Loucy (cell line): ENCODE measurements around the gene BEND5.

ENCODE experiments used
- H2AFZ ChIP-seq: fragments of 200-600 bp; sonication (generic); 2 replicates; pipeline ENCODE4 v1.6.0; 2016; ENCODE audit warnings: antibody characterized with exemption, mild to moderate bottlenecking, low read length, moderate library complexity
- H3F3A ChIP-seq: fragments of 200-600 bp; 2 replicates; pipeline ENCODE4 v1.6.0; 2016; ENCODE audit warnings: antibody characterized with exemption, low read depth, mild to moderate bottlenecking
- H3K27me3 ChIP-seq: fragments of 200-600 bp; sonication (generic); 2 replicates; pipeline ENCODE4 v1.6.1; 2014; ENCODE audit warnings: low read length, mild to moderate bottlenecking; ENCODE audit not compliant: insufficient read depth, poor library complexity, severe bottlenecking
- H3K36me3 ChIP-seq: fragments of 200-600 bp; sonication (generic); 2 replicates; pipeline ENCODE4 v1.6.1; 2016; ENCODE audit warnings: low read length; ENCODE audit not compliant: insufficient read depth
- H3K4me1 ChIP-seq: fragments of 200-600 bp; sonication (generic); 2 replicates; pipeline ENCODE4 v1.5.1; 2014; ENCODE audit warnings: low read length, mild to moderate bottlenecking; ENCODE audit not compliant: insufficient read depth, poor library complexity, severe bottlenecking
- H3K4me2 ChIP-seq: fragments of 200-600 bp; sonication (generic); 2 replicates; pipeline ENCODE4 v1.6.0; 2014; ENCODE audit warnings: antibody characterized with exemption, low read length, low read depth, mild to moderate bottlenecking; ENCODE audit not compliant: poor library complexity, severe bottlenecking
- H3K4me3 ChIP-seq: fragments of 200-600 bp; sonication (generic); 2 replicates; pipeline ENCODE4 v1.5.1; 2014; ENCODE audit warnings: low read length, mild to moderate bottlenecking, mixed read lengths; ENCODE audit not compliant: poor library complexity, severe bottlenecking
- H3K79me2 ChIP-seq: fragments of 200-600 bp; sonication (generic); 2 replicates; pipeline ENCODE4 v1.6.1; 2014; ENCODE audit warnings: low read length; ENCODE audit not compliant: insufficient read depth
- H3K9ac ChIP-seq: fragments of 200-600 bp; sonication (generic); 2 replicates; pipeline ENCODE4 v1.6.0; 2014; ENCODE audit warnings: mild to moderate bottlenecking, low read depth, low read length, moderate library complexity; ENCODE audit not compliant: poor library complexity, severe bottlenecking
- H3K9me2 ChIP-seq: fragments of 200-600 bp; sonication (generic); replicated peaks from 2 replicates; pipeline ENCODE4 v1.6.1; 2016; ENCODE audit warnings: low read depth, low read length, mixed read lengths
- H3K9me3 ChIP-seq: fragments of 200-600 bp; sonication (generic); 2 replicates; pipeline ENCODE4 v1.6.1; 2014; ENCODE audit warnings: mild to moderate bottlenecking, antibody characterized with exemption, low read length, low read depth; ENCODE audit not compliant: insufficient read depth
- H4K20me1 ChIP-seq: fragments of 200-600 bp; sonication (generic); 2 replicates; pipeline ENCODE4 v1.6.0; 2014; ENCODE audit warnings: antibody characterized with exemption, low read length, mild to moderate bottlenecking; ENCODE audit not compliant: insufficient read depth, poor library complexity, severe bottlenecking
- EZH2phosphoT487 ChIP-seq: fragments of 200-600 bp; IDR thresholded peaks from 2 replicates; pipeline ENCODE4 v1.6.1; 2018; ENCODE audit warnings: antibody characterized with exemption, mild to moderate bottlenecking, moderate library complexity, borderline replicate concordance
- TF ChIP-seq, protein P1 (sequence below): fragments of 200-600 bp; sonication (generic); conservative IDR thresholded peaks from 2 replicates; pipeline ENCODE4 v1.5.1; 2014; ENCODE audit warnings: mild to moderate bottlenecking, antibody characterized with exemption, low read length

Gene BEND5

DNA sequence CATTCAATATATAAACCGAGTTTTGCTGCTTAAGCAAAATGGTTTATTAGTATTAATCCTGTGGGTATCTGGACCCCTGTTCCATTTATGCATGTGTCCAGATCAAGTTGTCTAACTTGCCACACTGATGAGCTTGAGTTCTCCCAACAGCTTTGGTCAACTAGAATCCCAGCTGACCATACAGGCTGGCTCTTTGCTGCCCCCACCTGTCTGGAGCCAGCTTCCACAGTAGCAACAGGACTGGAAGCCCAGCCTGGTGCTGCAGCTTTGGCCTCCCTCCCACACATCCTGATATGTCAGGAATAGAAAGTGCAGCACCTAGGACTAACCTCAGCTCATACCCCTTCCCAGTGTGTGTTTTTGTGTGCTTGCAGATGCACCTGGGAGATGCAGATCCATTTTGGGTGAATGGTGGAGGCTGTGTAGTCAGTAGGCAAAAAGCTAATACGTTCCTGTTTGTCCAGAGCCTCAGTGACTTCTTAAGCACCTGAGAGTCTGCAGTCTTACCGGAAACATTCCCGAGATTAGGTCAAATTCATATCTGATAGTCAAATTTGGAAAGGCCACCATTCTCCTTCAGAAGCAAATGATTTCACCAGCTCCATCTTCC lies 40.9 kb upstream of the BEND5 start:
- no peaks in the 10 kb centered on the region for H3K36me3 ChIP-seq
- no peak overlapping the region for H3K4me3 ChIP-seq
- H2AFZ ChIP-seq: no peak overlapping the region
- H3K4me1 ChIP-seq: no peaks in the 10 kb centered on the region
- no peaks in the 10 kb centered on the region for H3F3A ChIP-seq
- H3K4me2 ChIP-seq: no peak overlapping the region
- H3K9me2 ChIP-seq: no peaks in the 10 kb centered on the region
- H3K79me2 ChIP-seq: no peaks in the 10 kb centered on the region
- no peaks in the 10 kb centered on the region for H3K27me3 ChIP-seq
- no peaks in the 10 kb centered on the region for H4K20me1 ChIP-seq
- TF ChIP-seq, protein P1, sequence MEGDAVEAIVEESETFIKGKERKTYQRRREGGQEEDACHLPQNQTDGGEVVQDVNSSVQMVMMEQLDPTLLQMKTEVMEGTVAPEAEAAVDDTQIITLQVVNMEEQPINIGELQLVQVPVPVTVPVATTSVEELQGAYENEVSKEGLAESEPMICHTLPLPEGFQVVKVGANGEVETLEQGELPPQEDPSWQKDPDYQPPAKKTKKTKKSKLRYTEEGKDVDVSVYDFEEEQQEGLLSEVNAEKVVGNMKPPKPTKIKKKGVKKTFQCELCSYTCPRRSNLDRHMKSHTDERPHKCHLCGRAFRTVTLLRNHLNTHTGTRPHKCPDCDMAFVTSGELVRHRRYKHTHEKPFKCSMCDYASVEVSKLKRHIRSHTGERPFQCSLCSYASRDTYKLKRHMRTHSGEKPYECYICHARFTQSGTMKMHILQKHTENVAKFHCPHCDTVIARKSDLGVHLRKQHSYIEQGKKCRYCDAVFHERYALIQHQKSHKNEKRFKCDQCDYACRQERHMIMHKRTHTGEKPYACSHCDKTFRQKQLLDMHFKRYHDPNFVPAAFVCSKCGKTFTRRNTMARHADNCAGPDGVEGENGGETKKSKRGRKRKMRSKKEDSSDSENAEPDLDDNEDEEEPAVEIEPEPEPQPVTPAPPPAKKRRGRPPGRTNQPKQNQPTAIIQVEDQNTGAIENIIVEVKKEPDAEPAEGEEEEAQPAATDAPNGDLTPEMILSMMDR: peak; percentile 88
- no peak for TF ChIP-seq EZH2phosphoT487
- H3K9me3 ChIP-seq: no peaks in the 10 kb centered on the region
- H3K9ac ChIP-seq: no peak overlapping the region

GRCh38 chr1:48810740-48811139 lies 34.0 kb upstream of the BEND5 start:
- Histone ChIP-seq H3K79me2 (no peaks in the 10 kb centered on the region), H3K9ac (no peak overlapping the region), H3K27me3 (no peaks in the 10 kb centered on the region), H3K4me3 (no peak overlapping the region), H4K20me1 (no peaks in the 10 kb centered on the region), H3K4me1 (no peaks in the 10 kb centered on the region), H3K4me2 (no peak overlapping the region), H3F3A (no peaks in the 10 kb centered on the region), H3K9me3 (no peaks in the 10 kb centered on the region), H3K9me2 (no peaks in the 10 kb centered on the region), H2AFZ (no peak overlapping the region), H3K36me3 (no peaks in the 10 kb centered on the region)
- no peak for TF ChIP-seq EZH2phosphoT487
- TF ChIP-seq, protein P1: no peak

- Histone ChIP-seq H3K27me3 (no peaks in the 10 kb centered on the region), H2AFZ (no peak overlapping the region), H3F3A (no peaks in the 10 kb centered on the region), H3K9ac (no peak overlapping the region), H3K79me2 (no peaks in the 10 kb centered on the region), H3K9me2 (no peaks in the 10 kb centered on the region), H4K20me1 (no peaks in the 10 kb centered on the region), H3K9me3 (no peaks in the 10 kb centered on the region), H3K4me2 (no peak overlapping the region), H3K36me3 (no peaks in the 10 kb centered on the region), H3K4me1 (no peaks in the 10 kb centered on the region), H3K4me3 (no peak overlapping the region)
- TF ChIP-seq, protein P1: no peak
- TF ChIP-seq EZH2phosphoT487: no peak
Observed at GRCh38 chr1:48808496-48808895, 31.8 kb upstream of the BEND5 start.
